HUES6 (cell line): ENCODE results near the gene PDE4C.

Experiments
- H3K27ac ChIP-seq: 2 replicates; pipeline ENCODE4 v1.7.0; 2013; ENCODE audit warnings: low read depth, mild to moderate bottlenecking, low read length, inconsistent platforms
- H3K27me3 ChIP-seq: 2 replicates; pipeline ENCODE4 v1.6.1; 2013; ENCODE audit warnings: low read length; ENCODE audit not compliant: control insufficient read depth, insufficient read depth
- H3K36me3 ChIP-seq: 2 replicates; pipeline ENCODE4 v1.6.1; 2013; ENCODE audit warnings: low read length; ENCODE audit not compliant: control insufficient read depth, insufficient read depth
- H3K4me1 ChIP-seq: 2 replicates; pipeline ENCODE4 v1.6.1; 2013; ENCODE audit warnings: low read length; ENCODE audit not compliant: control insufficient read depth, insufficient read depth
- H3K4me3 ChIP-seq: 2 replicates; pipeline ENCODE4 v1.5.1; 2013; ENCODE audit warnings: low read depth, low read length
- H3K9ac ChIP-seq: one replicate; pipeline ENCODE4 v1.6.1; 2013; ENCODE audit warnings: mild to moderate bottlenecking, low read length
- H3K9me3 ChIP-seq: 2 replicates; pipeline ENCODE4 v1.6.1; 2013; ENCODE audit warnings: low read depth, low read length; ENCODE audit not compliant: control insufficient read depth, insufficient read depth

The PDE4C gene

DNA sequence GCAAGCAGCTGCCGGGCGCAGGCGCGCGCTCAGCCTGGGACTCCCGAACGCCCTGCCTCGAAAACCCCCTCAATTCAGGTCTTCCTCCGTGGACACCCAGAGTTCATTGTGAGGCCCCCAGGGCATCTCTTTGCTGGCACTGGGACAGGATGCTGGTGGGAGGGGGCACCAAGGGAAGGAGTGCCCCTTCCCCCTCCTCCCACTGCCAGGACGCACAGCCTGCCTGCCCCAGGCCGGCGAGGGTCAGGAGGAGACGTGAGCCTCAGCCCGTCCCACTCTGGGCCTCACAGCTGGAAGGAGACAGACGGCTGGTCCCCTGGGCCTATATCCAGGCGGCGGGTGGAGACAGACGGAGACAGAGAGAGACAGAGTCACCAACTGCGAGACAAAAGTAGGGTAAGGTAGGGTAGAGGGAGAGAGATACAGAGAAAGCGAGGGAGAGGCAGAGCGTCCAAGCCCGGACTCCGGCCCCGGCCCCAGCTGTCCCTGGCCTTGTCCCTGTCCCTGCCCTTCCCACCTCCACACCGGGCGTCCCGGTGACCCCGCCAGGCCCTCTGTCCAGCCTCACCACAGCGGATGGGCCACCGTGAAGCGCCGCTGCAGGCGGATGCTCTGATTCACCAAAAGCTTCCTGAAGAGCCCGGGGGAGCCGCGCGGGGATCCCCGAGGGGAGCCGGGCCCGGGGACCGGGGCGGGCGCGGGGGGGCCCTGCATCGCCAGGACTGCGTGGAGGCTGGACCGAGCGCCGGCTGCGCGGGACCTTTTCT, at the start of gene PDE4C:
TSS of gene PDE4C (minus strand) at position 737 of the 767 bp plus-strand sequence. CDS start at position 714, 23 bp downstream.
- H3K9ac ChIP-seq = no peak within 1 kb of the TSS
- H3K4me1 ChIP-seq = peaks cover 20% of the 10 kb centered on the region
- H3K4me3 ChIP-seq = peak within 1 kb of the TSS; percentile 78
- H3K27ac ChIP-seq = no peak within 1 kb of the TSS
- H3K27me3 ChIP-seq = peaks cover 28% of the 10 kb centered on the region
- no peaks in the 10 kb centered on the region for H3K9me3 ChIP-seq
- H3K36me3 ChIP-seq = no peaks in the 10 kb centered on the region

DNA sequence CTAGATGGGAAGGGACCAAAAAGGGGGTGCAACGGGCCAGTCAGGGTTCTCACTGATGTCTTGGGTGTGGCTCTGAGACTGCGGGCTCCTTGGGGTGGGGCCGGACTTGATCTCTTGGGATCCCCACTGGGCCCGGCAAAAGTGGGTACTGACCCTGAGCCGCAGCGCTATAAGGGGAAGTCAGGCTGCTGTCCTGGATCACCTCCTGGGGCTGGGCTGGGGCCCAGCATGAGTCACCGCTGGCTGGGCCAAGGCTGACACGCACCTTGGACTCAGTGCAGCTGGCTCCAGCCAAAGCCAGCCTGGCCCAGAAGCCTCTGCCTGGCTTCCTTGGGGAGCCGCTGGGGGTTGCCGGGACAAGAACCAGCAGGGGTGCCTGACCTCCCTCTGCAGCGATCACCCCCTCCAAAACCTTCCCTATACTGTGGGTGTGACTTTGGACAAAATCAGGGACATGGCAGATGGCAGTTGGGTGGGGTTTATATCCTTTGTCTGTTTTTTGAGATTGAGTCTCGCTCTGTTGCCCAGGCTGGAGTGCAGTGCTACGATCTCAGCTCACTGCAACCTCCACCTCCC, 48.6 kb upstream of the PDE4C start:
- no peaks in the 10 kb centered on the region for H3K9me3 ChIP-seq
- H3K4me3 ChIP-seq = no peak overlapping the region
- H3K9ac ChIP-seq = peak overlapping the region; percentile 30
- H3K27ac ChIP-seq = peak overlapping the region; percentile 12; the same call in 1 of the 2 replicates
- H3K36me3 ChIP-seq = peaks cover 13% of the 10 kb centered on the region
- H3K27me3 ChIP-seq = no peaks in the 10 kb centered on the region
- H3K4me1 ChIP-seq = peaks cover 25% of the 10 kb centered on the region; the same call in 1 of the 2 replicates

DNA sequence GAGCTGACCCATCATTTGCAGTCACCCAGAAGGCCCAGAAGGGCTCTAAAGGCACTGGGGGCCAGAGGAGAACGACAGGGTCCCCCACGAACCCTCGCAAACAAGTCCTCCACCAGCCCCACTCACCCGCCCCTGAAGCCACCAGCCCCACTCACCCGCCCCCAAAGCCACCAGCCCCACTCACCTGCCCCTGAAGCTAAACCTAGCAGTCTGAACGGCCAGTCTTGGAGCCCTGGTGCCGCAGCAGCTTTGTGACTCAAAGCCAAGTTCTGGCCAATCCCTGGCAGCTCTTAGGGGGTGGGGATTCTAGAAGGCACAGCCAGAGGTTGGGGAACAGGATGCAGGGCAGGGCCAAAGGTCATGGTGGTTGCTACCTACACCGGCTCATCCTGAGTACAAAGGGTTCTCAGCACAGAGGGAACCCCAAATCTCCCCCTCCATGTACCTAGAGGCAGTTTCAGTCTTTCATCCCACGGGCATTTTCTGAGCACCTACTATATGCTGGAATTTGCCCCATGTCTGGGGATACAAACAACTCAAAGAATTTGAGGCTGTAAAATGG, 48.1 kb upstream of the PDE4C start, which contains the start of gene IQCN:
TSS of gene IQCN (minus strand) at position 234 of the 562 bp plus-strand sequence. CDS start 4,974 bp downstream, outside the sequence.
- Histone ChIP-seq H3K4me3 (no peak within 1 kb of the TSS), H3K9ac (peak within 1 kb of the TSS; percentile 30), H3K27ac (peak within 1 kb of the TSS; percentile 12; the same call in 1 of the 2 replicates), H3K27me3 (no peaks in the 10 kb centered on the region), H3K9me3 (no peaks in the 10 kb centered on the region), H3K4me1 (peaks cover 25% of the 10 kb centered on the region; the same call in 1 of the 2 replicates), H3K36me3 (peaks cover 13% of the 10 kb centered on the region)

DNA sequence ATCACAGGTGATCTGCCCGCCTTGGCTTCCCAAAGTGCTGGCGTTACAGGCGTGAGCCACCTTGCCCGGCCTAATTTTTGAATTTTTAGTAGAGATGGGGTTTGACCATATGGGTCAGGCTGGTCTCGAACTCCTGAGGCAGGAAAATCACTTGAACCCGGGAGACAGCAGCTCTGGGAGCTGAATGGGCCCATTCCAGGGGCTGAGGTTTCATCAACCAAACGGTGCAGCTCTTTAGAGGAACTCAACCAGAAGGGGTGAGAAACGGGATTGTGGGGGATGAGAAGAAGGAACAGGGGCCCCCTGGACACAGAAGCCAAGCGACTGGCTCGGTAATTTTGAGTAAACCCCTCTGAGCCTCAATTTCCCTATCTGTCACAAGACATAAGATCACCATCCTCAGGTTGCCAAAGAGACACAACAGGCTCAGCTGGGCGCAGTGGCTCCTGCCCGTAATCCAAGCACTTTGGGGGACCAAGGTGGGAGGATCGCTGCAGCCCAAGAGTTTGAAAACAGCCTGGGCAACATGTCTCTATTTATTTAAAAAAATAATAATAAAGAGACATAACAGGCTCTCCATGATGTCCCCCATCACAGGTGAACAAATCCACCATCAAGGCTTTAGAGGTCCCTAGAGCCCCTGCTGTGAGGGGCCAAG, 47.5 kb upstream of the PDE4C start:
- H3K36me3 ChIP-seq = peaks cover 7% of the 10 kb centered on the region
- no peak overlapping the region for H3K27ac ChIP-seq
- H3K27me3 ChIP-seq = no peaks in the 10 kb centered on the region
- peaks cover 20% of the 10 kb centered on the region; the same call in 1 of the 2 replicates for H3K4me1 ChIP-seq
- no peak overlapping the region for H3K4me3 ChIP-seq
- no peaks in the 10 kb centered on the region for H3K9me3 ChIP-seq
- no peak overlapping the region for H3K9ac ChIP-seq

DNA sequence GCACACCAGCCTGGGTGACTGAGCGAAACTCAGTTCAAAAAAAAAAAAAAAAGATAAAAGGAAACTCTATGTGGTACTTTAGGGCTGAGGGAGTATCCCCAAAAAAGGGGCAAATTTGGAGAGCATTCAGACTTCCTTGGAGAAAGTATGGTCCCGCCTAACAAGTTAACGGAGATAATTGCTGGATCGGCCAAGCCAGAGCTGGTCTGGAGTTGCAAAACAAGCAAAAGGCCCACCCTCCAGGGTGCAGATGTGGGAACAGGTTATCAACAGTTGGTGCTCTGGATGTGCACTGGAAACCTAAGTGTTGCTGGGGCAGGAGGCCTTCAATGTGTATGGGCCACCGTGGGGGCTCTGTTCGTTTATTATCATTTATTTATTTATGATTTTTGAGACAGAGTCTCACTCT, 45.2 kb upstream of the PDE4C start:
- Histone ChIP-seq H3K4me3 (no peak overlapping the region), H3K9ac (no peak overlapping the region), H3K4me1 (peaks cover 14% of the 10 kb centered on the region; the same call in 1 of the 2 replicates), H3K36me3 (peaks cover 9% of the 10 kb centered on the region; the same call in 1 of the 2 replicates), H3K9me3 (no peaks in the 10 kb centered on the region), H3K27ac (no peak overlapping the region), H3K27me3 (no peaks in the 10 kb centered on the region)

DNA sequence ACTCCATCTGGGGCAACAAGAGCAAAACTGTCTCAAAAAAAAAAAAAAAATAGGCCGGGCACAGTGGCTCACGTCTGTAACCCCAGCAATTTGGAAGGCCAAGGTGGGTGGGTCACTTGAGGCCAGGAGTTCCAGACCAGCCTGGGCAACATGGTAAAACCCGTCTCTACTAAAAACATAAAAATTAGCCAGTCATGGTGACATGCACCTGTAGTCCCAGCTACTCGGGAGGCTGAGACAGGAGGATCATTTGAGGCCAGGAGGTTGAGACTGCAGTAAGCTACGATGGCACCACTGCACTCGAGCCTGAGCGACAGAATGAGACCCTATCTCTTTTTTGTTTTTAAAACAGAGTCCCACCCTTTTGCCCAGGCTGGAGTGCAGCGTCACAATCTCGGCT, 44.1 kb upstream of the PDE4C start:
- no peak overlapping the region for H3K27ac ChIP-seq
- no peak overlapping the region for H3K9ac ChIP-seq
- H3K9me3 ChIP-seq = no peaks in the 10 kb centered on the region
- H3K36me3 ChIP-seq = peaks cover 12% of the 10 kb centered on the region
- no peak overlapping the region for H3K4me3 ChIP-seq
- H3K27me3 ChIP-seq = no peaks in the 10 kb centered on the region
- peaks cover 10% of the 10 kb centered on the region; the same call in 1 of the 2 replicates for H3K4me1 ChIP-seq

DNA sequence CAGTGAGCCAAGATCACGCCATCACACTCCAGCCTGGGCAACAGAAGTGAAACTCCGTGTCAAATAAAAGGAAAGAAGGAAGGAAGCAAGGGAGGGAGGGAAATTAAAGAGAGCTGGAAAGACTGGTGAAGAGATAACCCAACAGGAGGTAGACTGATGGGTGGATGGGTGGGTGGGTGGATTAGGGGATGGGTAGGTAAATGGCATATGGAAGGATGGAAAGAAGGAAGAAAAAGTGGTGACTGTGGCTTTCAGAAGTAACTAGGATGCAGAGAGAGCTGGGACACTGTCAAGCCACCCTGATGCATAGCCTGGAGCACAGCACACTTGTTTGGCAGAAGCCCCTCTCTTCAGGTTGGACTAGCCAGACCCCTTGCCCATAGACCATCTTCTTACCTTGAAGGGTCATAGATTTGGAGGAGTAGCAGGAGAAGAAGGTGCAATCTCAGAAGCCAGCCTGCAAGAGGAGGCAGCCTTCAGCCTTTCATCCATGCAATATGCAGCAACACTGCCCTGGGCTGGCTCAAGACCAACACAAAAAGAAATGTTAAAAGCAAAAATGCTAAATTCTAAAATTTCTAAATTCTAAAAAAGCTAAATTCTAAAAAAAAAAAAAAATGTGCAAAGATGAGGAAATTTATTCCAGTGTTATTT, 43.0 kb upstream of the PDE4C start:
- Histone ChIP-seq H3K9ac (no peak overlapping the region), H3K36me3 (peaks cover 12% of the 10 kb centered on the region), H3K4me1 (no peaks in the 10 kb centered on the region), H3K4me3 (no peak overlapping the region), H3K9me3 (no peaks in the 10 kb centered on the region), H3K27ac (no peak overlapping the region), H3K27me3 (no peaks in the 10 kb centered on the region)

DNA sequence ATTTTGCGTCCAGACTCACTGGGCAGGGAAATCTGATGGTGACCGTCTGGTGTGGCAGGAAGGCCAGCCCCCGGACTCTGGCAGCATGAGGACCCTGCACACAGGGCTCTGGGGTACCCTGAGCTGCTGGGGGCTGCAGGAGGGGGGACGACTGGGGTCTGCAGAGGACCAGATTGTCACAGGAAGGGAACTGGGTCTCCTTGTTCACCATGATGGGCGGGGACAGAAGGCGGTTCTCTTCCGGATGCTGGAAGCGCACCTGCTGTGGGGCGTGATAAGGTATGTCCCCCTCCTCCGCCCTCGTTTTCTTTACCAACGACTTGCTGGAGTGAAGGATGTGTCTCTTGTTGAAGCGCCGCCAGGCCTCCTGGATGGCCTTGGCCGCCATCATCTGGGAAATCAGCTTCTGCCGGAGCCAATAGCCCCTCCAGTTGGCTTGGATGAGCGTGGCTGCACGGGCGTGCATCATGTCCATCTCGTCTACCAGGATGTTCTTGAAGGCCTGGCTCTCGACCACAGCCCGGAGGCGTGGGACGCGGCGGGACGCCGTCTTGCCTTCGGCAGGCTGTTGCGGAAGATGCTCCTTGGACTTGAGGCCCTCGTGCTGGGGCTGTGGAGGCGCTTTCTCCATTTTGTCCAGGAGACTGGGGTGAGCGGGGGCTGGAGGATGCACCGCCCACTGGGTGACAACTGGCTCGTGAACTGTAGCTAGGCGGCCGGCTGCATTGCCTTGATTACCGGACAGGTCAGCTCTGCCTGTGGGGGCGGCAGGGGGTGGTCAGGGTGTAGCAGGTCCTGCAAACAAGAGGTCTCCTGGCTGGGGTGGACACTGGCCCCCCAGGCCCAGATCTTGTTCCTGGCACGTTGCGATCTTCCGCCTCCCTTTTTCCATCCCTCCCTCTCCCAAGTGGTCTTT, 40.8 kb upstream of the PDE4C start:
- Histone ChIP-seq H3K9ac (no peak overlapping the region), H3K4me1 (no peaks in the 10 kb centered on the region), H3K4me3 (no peak overlapping the region), H3K27ac (no peak overlapping the region), H3K36me3 (peaks cover 12% of the 10 kb centered on the region), H3K27me3 (no peaks in the 10 kb centered on the region), H3K9me3 (no peaks in the 10 kb centered on the region)

DNA sequence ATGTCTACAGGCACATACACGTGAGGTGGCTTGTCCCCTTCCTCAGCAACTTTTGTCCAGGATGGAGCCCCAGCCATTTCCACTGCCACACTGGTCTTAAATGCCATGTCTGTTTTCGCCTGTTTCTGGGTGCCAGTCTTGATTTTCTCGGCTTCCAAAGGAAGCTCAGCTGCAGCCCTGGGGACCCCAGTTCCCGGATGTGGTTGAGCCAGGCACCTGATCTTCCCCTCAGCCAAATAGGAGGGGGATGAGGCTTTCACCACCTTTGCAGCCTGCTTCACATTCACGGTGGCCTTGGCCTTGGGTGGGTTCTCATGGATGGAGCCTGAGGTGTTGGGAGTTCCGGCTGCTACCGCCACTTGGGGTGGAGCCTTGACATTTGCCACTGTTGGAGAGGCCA, 39.3 kb upstream of the PDE4C start:
- H3K36me3 ChIP-seq = peaks cover 12% of the 10 kb centered on the region
- H3K27me3 ChIP-seq = no peaks in the 10 kb centered on the region
- H3K27ac ChIP-seq = no peak overlapping the region
- no peak overlapping the region for H3K9ac ChIP-seq
- no peaks in the 10 kb centered on the region for H3K4me1 ChIP-seq
- no peaks in the 10 kb centered on the region for H3K9me3 ChIP-seq
- no peak overlapping the region for H3K4me3 ChIP-seq
